OCI-LY1 (cell line): Measurements from ENCODE around the gene ITLN2.
"Not testable (repeated sequence)": the region's sequence is repeated elsewhere in the genome, so short reads cannot be mapped to it uniquely, and the experiment has no call there.

ENCODE experiments used
- H2AFZ ChIP-seq: fragments of 200-600 bp; sonication (generic), shearing (Covaris generic); 2 replicates; pipeline ENCODE4 v1.6.0; 2014; ENCODE audit warnings: antibody characterized with exemption, mild to moderate bottlenecking, low read length
- H3F3A ChIP-seq: fragments of 200-600 bp; sonication (generic), shearing (Covaris generic); 2 replicates; pipeline ENCODE4 v1.6.0; 2014; ENCODE audit warnings: mild to moderate bottlenecking, antibody characterized with exemption, low read length, moderate library complexity; ENCODE audit not compliant: insufficient read depth
- H3K27ac ChIP-seq: fragments of 200-600 bp; sonication (generic); 2 replicates; pipeline ENCODE4 v1.5.1; 2014; ENCODE audit warnings: low read length, mixed run types, mild to moderate bottlenecking, low read depth; ENCODE audit not compliant: poor library complexity, severe bottlenecking
- H3K27me3 ChIP-seq: fragments of 200-600 bp; sonication (generic); 2 replicates; pipeline ENCODE4 v1.6.0; 2014; ENCODE audit warnings: antibody characterized with exemption, mild to moderate bottlenecking, low read length, moderate library complexity; ENCODE audit not compliant: insufficient read depth
- H3K36me3 ChIP-seq: fragments of 200-600 bp; sonication (generic); 2 replicates; pipeline ENCODE4 v1.6.1; 2014; ENCODE audit warnings: mild to moderate bottlenecking, antibody characterized with exemption, low read length, moderate library complexity, mixed read lengths; ENCODE audit not compliant: insufficient read depth
- H3K4me1 ChIP-seq: fragments of 200-600 bp; sonication (generic); 2 replicates; pipeline ENCODE4 v1.5.1; 2014; ENCODE audit warnings: mild to moderate bottlenecking, low read length, moderate library complexity; ENCODE audit not compliant: insufficient read depth, severe bottlenecking
- H3K4me2 ChIP-seq: fragments of 200-600 bp; sonication (generic), shearing (Covaris generic); 2 replicates; pipeline ENCODE4 v1.6.1; 2014; ENCODE audit warnings: low read length
- H3K4me3 ChIP-seq: fragments of 200-600 bp; sonication (generic); 2 replicates; pipeline ENCODE4 v1.5.1; 2014; ENCODE audit warnings: low read length, low read depth, mild to moderate bottlenecking, mixed read lengths; ENCODE audit not compliant: poor library complexity, severe bottlenecking
- H3K79me2 ChIP-seq: fragments of 200-600 bp; shearing (Covaris generic); 2 replicates; pipeline ENCODE4 v1.6.1; 2016; ENCODE audit warnings: mixed run types, low read length, mixed read lengths; ENCODE audit not compliant: insufficient read depth
- H3K9ac ChIP-seq: fragments of 200-600 bp; sonication (generic), shearing (Covaris generic); 2 replicates; pipeline ENCODE4 v1.6.1; 2014; ENCODE audit warnings: mild to moderate bottlenecking, low read length, mixed read lengths
- H3K9me2 ChIP-seq: fragments of 200-600 bp; sonication (generic), shearing (Covaris generic); 2 replicates; pipeline ENCODE4 v1.6.1; 2014; ENCODE audit warnings: low read depth, mild to moderate bottlenecking, low read length, mixed read lengths
- H3K9me3 ChIP-seq: fragments of 200-600 bp; shearing (Covaris generic); 2 replicates; pipeline ENCODE4 v1.6.1; 2014; ENCODE audit warnings: low read length, mixed read lengths
- H4K20me1 ChIP-seq: fragments of 200-600 bp; sonication (generic), shearing (Covaris generic); 2 replicates; pipeline ENCODE4 v1.6.0; 2016; ENCODE audit warnings: mild to moderate bottlenecking, low read length; ENCODE audit not compliant: insufficient read depth
- EZH2 ChIP-seq: fragments of 200-600 bp; sonication (generic), shearing (Covaris generic); IDR thresholded peaks from 2 replicates; pipeline ENCODE4 v1.8.0; 2017; ENCODE audit warnings: borderline replicate concordance, mixed run types, mild to moderate bottlenecking, antibody characterized with exemption, low read length, moderate library complexity, mixed read lengths
- TF ChIP-seq, protein P1 (sequence below): fragments of 200-600 bp; sonication (generic), shearing (Covaris generic); IDR thresholded peaks from 2 replicates; pipeline ENCODE4 v1.5.1; 2017; ENCODE audit warnings: mild to moderate bottlenecking, antibody characterized with exemption, low read length, moderate library complexity, mixed read lengths

The ITLN2 gene

DNA sequence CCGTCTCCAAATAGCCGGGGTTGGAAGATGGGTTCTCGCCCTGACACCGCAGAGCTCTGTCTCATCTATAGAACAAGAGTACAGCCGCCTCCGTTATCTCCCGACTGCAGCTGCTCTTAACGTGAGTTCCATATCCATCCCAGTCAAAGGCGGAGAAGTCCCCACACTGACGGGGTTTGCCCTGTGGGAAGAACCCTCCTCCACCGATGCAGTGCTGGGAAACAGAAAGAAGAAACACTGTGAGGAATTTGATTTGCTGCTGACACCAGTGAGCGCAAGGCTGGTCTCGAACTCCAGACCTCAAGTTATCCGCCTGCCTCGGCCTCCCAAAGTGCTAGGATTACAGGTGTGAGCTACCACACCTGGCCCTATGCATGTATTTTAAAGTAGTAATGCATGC, 9.5 kb downstream of the ITLN2 start:
- Histone ChIP-seq H3K4me3 (no peak overlapping the region), H3K27me3 (peaks cover 7% of the 10 kb centered on the region; the same call in 1 of the 2 replicates), H3K36me3 (no peaks in the 10 kb centered on the region), H3K9me2 (no peaks in the 10 kb centered on the region), H3K9me3 (no peaks in the 10 kb centered on the region), H3K9ac (no peak overlapping the region), H2AFZ (no peak overlapping the region), H3K4me1 (no peaks in the 10 kb centered on the region), H3K27ac (no peak overlapping the region), H4K20me1 (no peaks in the 10 kb centered on the region), H3K4me2 (no peak overlapping the region), H3K79me2 (no peaks in the 10 kb centered on the region), H3F3A (no peaks in the 10 kb centered on the region)
- no peak for TF ChIP-seq EZH2
- TF ChIP-seq, protein P1, sequence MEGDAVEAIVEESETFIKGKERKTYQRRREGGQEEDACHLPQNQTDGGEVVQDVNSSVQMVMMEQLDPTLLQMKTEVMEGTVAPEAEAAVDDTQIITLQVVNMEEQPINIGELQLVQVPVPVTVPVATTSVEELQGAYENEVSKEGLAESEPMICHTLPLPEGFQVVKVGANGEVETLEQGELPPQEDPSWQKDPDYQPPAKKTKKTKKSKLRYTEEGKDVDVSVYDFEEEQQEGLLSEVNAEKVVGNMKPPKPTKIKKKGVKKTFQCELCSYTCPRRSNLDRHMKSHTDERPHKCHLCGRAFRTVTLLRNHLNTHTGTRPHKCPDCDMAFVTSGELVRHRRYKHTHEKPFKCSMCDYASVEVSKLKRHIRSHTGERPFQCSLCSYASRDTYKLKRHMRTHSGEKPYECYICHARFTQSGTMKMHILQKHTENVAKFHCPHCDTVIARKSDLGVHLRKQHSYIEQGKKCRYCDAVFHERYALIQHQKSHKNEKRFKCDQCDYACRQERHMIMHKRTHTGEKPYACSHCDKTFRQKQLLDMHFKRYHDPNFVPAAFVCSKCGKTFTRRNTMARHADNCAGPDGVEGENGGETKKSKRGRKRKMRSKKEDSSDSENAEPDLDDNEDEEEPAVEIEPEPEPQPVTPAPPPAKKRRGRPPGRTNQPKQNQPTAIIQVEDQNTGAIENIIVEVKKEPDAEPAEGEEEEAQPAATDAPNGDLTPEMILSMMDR = no peak

DNA sequence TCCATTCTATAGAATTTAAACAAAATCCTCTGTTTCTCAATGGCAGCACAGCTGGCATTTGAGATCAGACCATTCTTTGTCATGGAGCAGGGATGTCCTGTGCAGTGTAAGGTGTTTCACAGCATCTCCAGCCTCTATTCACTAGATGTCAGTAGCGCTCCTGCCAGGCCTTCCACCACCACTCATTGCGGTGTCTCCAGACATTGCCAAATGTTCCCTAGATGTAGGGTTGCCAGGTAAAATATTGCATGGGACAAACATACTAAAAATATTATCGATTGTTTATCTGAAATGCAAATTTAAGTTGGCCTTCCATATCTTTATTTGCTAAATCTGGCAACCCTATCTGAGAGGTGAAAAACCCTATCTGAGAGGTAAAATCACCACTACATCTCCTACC, 11.7 kb downstream of the ITLN2 start:
- Histone ChIP-seq H3K9me3 (no peaks in the 10 kb centered on the region), H2AFZ (no peak overlapping the region), H4K20me1 (no peaks in the 10 kb centered on the region), H3K36me3 (no peaks in the 10 kb centered on the region), H3K4me2 (no peak overlapping the region), H3K9me2 (no peaks in the 10 kb centered on the region), H3K27ac (no peak overlapping the region), H3K4me1 (no peaks in the 10 kb centered on the region), H3F3A (no peaks in the 10 kb centered on the region), H3K4me3 (no peak overlapping the region), H3K9ac (no peak overlapping the region), H3K79me2 (no peaks in the 10 kb centered on the region), H3K27me3 (peaks cover 7% of the 10 kb centered on the region; the same call in 1 of the 2 replicates)
- TF ChIP-seq, protein P1 = peak; percentile 30; the same call in 1 of the 2 replicates
- no peak for TF ChIP-seq EZH2

DNA sequence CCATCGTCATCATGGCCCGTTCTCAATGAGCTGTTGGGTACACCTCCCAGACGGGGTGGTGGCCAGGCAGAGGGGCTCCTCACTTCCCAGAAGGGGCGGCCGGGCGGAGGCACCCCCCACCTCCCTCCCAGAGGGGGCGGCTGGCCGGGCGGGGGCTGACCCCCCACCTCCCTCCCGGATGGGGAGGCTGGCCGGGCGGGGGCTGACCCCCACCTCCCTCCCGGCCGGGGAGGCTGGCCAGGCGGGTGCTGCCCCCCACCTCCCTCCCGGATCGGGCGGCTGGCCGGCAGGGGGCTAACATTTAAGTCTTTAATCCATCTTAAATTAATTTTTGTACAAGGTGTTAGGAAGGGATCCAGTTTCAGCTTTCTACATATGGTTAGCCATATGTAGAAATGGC, 17.9 kb downstream of the ITLN2 start:
- not testable (repeated sequence) for H3K36me3 ChIP-seq, H4K20me1 ChIP-seq, H3F3A ChIP-seq, H3K79me2 ChIP-seq, H2AFZ ChIP-seq, H3K9ac ChIP-seq, H3K27ac ChIP-seq, H3K9me3 ChIP-seq, H3K9me2 ChIP-seq, H3K4me1 ChIP-seq, H3K4me2 ChIP-seq, H3K4me3 ChIP-seq, H3K27me3 ChIP-seq

DNA sequence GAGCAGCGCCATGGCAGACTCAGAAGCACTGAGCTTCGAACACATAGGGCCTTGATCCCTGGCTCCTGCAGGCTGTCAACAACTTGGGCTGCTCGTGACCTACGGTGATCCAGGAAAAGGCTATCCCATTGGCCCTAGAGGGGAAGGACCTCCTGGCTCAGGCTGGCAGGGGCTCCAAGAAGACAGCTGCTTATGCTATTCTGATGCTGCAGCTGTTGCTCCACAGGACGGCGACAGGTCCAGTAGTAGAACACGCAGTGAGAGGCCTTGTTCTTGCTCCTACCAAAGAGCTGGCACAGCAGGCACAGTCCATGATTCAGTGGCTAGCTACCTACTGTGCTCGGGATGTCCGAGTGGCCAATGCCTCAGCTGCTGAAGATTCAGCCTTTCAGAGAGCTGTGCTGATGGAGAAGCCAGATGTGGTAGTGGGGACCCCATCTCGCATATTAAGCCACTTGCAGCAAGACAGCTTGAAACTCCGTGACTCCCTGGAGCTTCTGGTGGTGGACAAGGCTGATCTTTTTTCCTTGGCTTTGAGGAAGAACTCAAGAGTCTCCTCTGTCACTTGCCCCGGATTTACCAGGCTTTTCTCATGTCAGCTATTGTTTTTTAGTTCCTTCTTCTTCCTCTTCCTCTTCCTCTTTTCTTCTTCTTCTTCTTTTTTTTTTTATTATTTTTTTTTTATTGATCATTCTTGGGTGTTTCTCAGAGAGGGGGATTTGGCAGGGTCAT, 18.9 kb downstream of the ITLN2 start:
- H3K79me2 ChIP-seq = no peaks in the 10 kb centered on the region
- no peaks in the 10 kb centered on the region for H3K9me2 ChIP-seq
- H2AFZ ChIP-seq = no peak overlapping the region
- no peak overlapping the region for H3K27ac ChIP-seq
- H3K27me3 ChIP-seq = no peaks in the 10 kb centered on the region
- H3K4me1 ChIP-seq = peaks cover 4% of the 10 kb centered on the region
- H3K36me3 ChIP-seq = no peaks in the 10 kb centered on the region
- H3F3A ChIP-seq = no peaks in the 10 kb centered on the region
- 0 out of 2 replicates have a peak, but pooled peaks cover 5% of the 10 kb centered on the region for H3K9me3 ChIP-seq
- no peak overlapping the region for H3K4me3 ChIP-seq
- no peak overlapping the region for H3K9ac ChIP-seq
- no peaks in the 10 kb centered on the region for H4K20me1 ChIP-seq
- TF ChIP-seq, protein P1 = no peak
- no peak for TF ChIP-seq EZH2
- no peak overlapping the region for H3K4me2 ChIP-seq

DNA sequence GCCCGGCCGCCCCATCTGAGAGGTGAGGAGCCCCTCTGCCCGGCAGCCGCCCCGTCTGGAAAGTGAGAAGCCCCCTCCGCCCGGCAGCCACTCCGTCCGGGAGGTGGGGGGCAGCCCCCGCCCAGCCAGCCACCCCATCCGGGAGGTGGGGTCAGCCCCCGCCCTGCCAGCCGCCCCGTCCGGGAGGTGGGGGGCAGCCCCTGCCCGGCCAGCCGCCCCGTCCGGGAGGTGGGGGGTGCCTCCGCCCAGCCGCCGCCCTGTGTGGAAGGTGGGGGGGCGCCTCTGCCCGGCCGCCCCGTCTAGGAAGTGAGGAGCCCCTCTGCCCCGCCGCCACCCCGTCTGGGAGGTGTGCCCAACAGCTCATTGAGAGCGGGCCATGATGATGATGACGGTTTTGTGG, 21.3 kb downstream of the ITLN2 start:
- not testable (repeated sequence) for H3F3A ChIP-seq, H3K9ac ChIP-seq, H3K9me2 ChIP-seq, H3K4me1 ChIP-seq, H3K27me3 ChIP-seq, H2AFZ ChIP-seq, H3K27ac ChIP-seq, H3K79me2 ChIP-seq, H3K36me3 ChIP-seq, H3K4me2 ChIP-seq, H3K9me3 ChIP-seq, H3K4me3 ChIP-seq, H4K20me1 ChIP-seq
